SK-N-SH treated with all-trans-retinoic acid at 6 μM for 48 hours (cell line): ENCODE measurements around the gene KRT4.
"Not testable (repeated sequence)": the region's sequence is repeated elsewhere in the genome, so short reads cannot be mapped to it uniquely, and the experiment has no call there.

Experiments used
- ATAC-seq: fragments of 200-7000 bp; cut with Tn5 transposase; 3 replicates; pipeline ENCODE4 v1.9.1; 2020; ENCODE audit warnings: mild to moderate bottlenecking, moderate library complexity
- ARNTL ChIP-seq: fragments of 450-650 bp; formaldehyde crosslinking; IDR thresholded peaks from 2 replicates; pipeline ENCODE4 v1.5.0; 2020; ENCODE audit warnings: low read depth, mild to moderate bottlenecking, moderate library complexity, borderline replicate concordance
- CREB5 ChIP-seq: fragments of 250-450 bp; sonication (Bioruptor Pico); IDR thresholded peaks from 2 replicates; pipeline ENCODE4 v1.5.1; 2020; ENCODE audit warnings: low read depth, mild to moderate bottlenecking, moderate library complexity
- CSDC2 ChIP-seq: fragments of 250-450 bp; sonication (Bioruptor Pico); IDR thresholded peaks from 2 replicates; pipeline ENCODE4 v1.5.0; 2020; ENCODE audit warnings: mild to moderate bottlenecking, moderate library complexity
- CSRNP3 ChIP-seq: fragments of 250-450 bp; sonication (Bioruptor Pico); IDR thresholded peaks from 2 replicates; pipeline ENCODE4 v1.5.1; 2021; ENCODE audit warnings: mild to moderate bottlenecking, moderate library complexity
- ESRRG ChIP-seq: fragments of 250-450 bp; sonication (Bioruptor Pico); IDR thresholded peaks from 2 replicates; pipeline ENCODE4 v1.6.1; 2021; ENCODE audit warnings: mild to moderate bottlenecking
- GLIS3 ChIP-seq: fragments of 250-450 bp; sonication (Bioruptor Pico); IDR thresholded peaks from 2 replicates; pipeline ENCODE4 v1.5.0; 2020; ENCODE audit warnings: mild to moderate bottlenecking, moderate library complexity
- ISL1 ChIP-seq: fragments of 250-450 bp; sonication (Bioruptor Pico); IDR thresholded peaks from 2 replicates; pipeline ENCODE4 v2.1.2; 2022; ENCODE audit warnings: mild to moderate bottlenecking, moderate library complexity
- OSR1 ChIP-seq: fragments of 250-450 bp; sonication (Bioruptor Pico); IDR thresholded peaks from 2 replicates; pipeline ENCODE4 v1.8.0; 2022; ENCODE audit warnings: moderate library complexity, mild to moderate bottlenecking, inconsistent platforms
- POU6F1 ChIP-seq: fragments of 250-450 bp; sonication (Bioruptor Pico); IDR thresholded peaks from 2 replicates; pipeline ENCODE4 v1.8.0; 2021; ENCODE audit warnings: low read depth, mild to moderate bottlenecking, moderate library complexity, borderline replicate concordance
- PPARA ChIP-seq: fragments of 250-450 bp; sonication (Bioruptor Pico); IDR thresholded peaks from 2 replicates; pipeline ENCODE4 v1.5.0; 2020; ENCODE audit warnings: mild to moderate bottlenecking, borderline replicate concordance
- RARB ChIP-seq: fragments of 250-450 bp; sonication (Bioruptor Pico); IDR thresholded peaks from 2 replicates; pipeline ENCODE4 v1.8.0; 2021; ENCODE audit warnings: mild to moderate bottlenecking, moderate library complexity
- SNAI2 ChIP-seq: fragments of 250-450 bp; sonication (Bioruptor Pico); IDR thresholded peaks from 2 replicates; pipeline ENCODE4 v1.5.0; 2020; ENCODE audit warnings: mild to moderate bottlenecking, moderate library complexity
- TCF4 ChIP-seq: fragments of 250-450 bp; sonication (Bioruptor Pico); IDR thresholded peaks from 2 replicates; pipeline ENCODE4 v1.8.0; 2021; ENCODE audit warnings: mild to moderate bottlenecking, moderate library complexity, borderline replicate concordance
- TOX ChIP-seq: fragments of 250-450 bp; sonication (Bioruptor Pico); IDR thresholded peaks from 2 replicates; pipeline ENCODE4 v1.8.0; 2021; ENCODE audit warnings: mild to moderate bottlenecking, moderate library complexity, borderline replicate concordance
- TSHZ2 ChIP-seq: fragments of 250-450 bp; sonication (Bioruptor Pico); IDR thresholded peaks from 2 replicates; pipeline ENCODE4 v1.5.0; 2020; ENCODE audit warnings: mild to moderate bottlenecking, moderate library complexity
- ZC3H10 ChIP-seq: fragments of 250-450 bp; sonication (Bioruptor Pico); IDR thresholded peaks from 2 replicates; pipeline ENCODE4 v1.5.1; 2021; ENCODE audit warnings: mild to moderate bottlenecking, moderate library complexity
- ZFP30 ChIP-seq: fragments of 450-650 bp; formaldehyde crosslinking; IDR thresholded peaks from 2 replicates; pipeline ENCODE4 v1.5.0; 2022; ENCODE audit warnings: mild to moderate bottlenecking, moderate library complexity
- ZNF565 ChIP-seq: fragments of 450-650 bp; formaldehyde crosslinking; conservative IDR thresholded peaks from 2 replicates; pipeline ENCODE4 v1.5.0; 2020; ENCODE audit warnings: low read depth, mild to moderate bottlenecking, moderate library complexity
- ZNF70 ChIP-seq: fragments of 450-650 bp; formaldehyde crosslinking; IDR thresholded peaks from 2 replicates; pipeline ENCODE4 v1.5.0; 2020; ENCODE audit warnings: mild to moderate bottlenecking, moderate library complexity
- ZNF8 ChIP-seq: fragments of 450-650 bp; formaldehyde crosslinking; IDR thresholded peaks from 2 replicates; pipeline ENCODE4 v1.5.0; 2020; ENCODE audit warnings: mild to moderate bottlenecking, moderate library complexity

Gene KRT4

GRCh38 chr12:52860102-52860823, 46.3 kb upstream of the KRT4 start:
- no peak for TF ChIP-seq ZNF70 (CRISPR knock-in tag)
- peak; percentile 72 for ATAC-seq

- ATAC-seq: no peak
- TF ChIP-seq GLIS3 (no peak), OSR1 (CRISPR knock-in tag) (no peak), ZNF8 (CRISPR knock-in tag) (no peak), ARNTL (no peak), CSDC2 (CRISPR knock-in tag) (no peak), PPARA (CRISPR knock-in tag) (no peak), RARB (CRISPR knock-in tag) (no peak), POU6F1 (no peak), CSRNP3 (CRISPR knock-in tag) (no peak), ZNF70 (CRISPR knock-in tag) (no peak), ZNF565 (CRISPR knock-in tag) (no peak), ZFP30 (CRISPR knock-in tag) (no peak), CREB5 (CRISPR knock-in tag) (no peak), ESRRG (CRISPR knock-in tag) (no peak), TSHZ2 (no peak), ISL1 (CRISPR knock-in tag) (no peak), ZC3H10 (no peak), TOX (CRISPR knock-in tag) (no peak), SNAI2 (no peak), TCF4 (CRISPR knock-in tag) (no peak)
These were observed 43.6 kb upstream of the KRT4 start for GRCh38 chr12:52857500-52857899.

GRCh38 chr12:52856787-52857186, 42.9 kb upstream of the KRT4 start:
- ATAC-seq: no peak
- TF ChIP-seq ZNF8 (CRISPR knock-in tag) (no peak), TOX (CRISPR knock-in tag) (no peak), PPARA (CRISPR knock-in tag) (no peak), CREB5 (CRISPR knock-in tag) (no peak), RARB (CRISPR knock-in tag) (no peak)

- ATAC-seq: not testable (repeated sequence)
These were observed 42.2 kb upstream of the KRT4 start for GRCh38 chr12:52856077-52856476.
